Body of pancreas (tissue), 4 donors: Measurements from ENCODE around the gene ACADVL.

ENCODE experiments used
- CTCF ChIP-seq, 7 experiments: fragments of 450-650 bp in 4 of 7; fragments of 200-600 bp in 3 of 7; sonication (generic) in 3 of 7; IDR thresholded peaks; one replicate each; pipeline ENCODE4 v1.5.1; 2016 to 2019; ENCODE audit warnings: antibody characterized with exemption in 7 of 7
- POLR2A ChIP-seq, 3 donors: fragments of 450-650 bp; IDR thresholded peaks; one replicate each; pipeline ENCODE4 v1.6.1; 2016; ENCODE audit warnings: antibody characterized with exemption in 3 of 3, mild to moderate bottlenecking in 2 of 3

- no peak for TF ChIP-seq POLR2A (IDR thresholded peaks at IDR 0.05)
- TF ChIP-seq CTCF (IDR thresholded peaks at IDR 0.05): no peak
These were observed 23.7 kb downstream of the ACADVL start for GRCh38 chr17:7243453-7243729.
